ENCODE measurements around the gene CADM1. TPM values are rescaled to one million over a fixed set of nuclear protein-coding genes. Genes with fewer than 3 reads are reported as not detected.

The CADM1 gene
- total and polyA plus RNA-seq, 9 of the 15 experiments (the other 6 are each of a cell fraction or from before 2014, with no cell fraction given), result 0.42 TPM; not detected in 8

GRCh38 chr11:115314330-115314920, 189.8 kb downstream of the CADM1 start (continued):
- no peak for TF ChIP-seq ZNF318 (IDR thresholded peaks at IDR 0.05; ENCODE audit: borderline replicate concordance in 1 of 2, low read depth in 1 of 2)
- no peak for TF ChIP-seq MCM7 (IDR thresholded peaks at IDR 0.05)
- TF ChIP-seq, protein P1, sequence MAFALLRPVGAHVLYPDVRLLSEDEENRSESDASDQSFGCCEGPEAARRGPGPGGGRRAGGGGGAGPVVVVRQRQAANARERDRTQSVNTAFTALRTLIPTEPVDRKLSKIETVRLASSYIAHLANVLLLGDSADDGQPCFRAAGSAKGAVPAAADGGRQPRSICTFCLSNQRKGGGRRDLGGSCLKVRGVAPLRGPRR (CRISPR knock-in tag; IDR thresholded peaks at IDR 0.05), result no peak

Data from K562 (cell line).